ENCODE data around the gene S100A1.

Gene S100A1

DNA sequence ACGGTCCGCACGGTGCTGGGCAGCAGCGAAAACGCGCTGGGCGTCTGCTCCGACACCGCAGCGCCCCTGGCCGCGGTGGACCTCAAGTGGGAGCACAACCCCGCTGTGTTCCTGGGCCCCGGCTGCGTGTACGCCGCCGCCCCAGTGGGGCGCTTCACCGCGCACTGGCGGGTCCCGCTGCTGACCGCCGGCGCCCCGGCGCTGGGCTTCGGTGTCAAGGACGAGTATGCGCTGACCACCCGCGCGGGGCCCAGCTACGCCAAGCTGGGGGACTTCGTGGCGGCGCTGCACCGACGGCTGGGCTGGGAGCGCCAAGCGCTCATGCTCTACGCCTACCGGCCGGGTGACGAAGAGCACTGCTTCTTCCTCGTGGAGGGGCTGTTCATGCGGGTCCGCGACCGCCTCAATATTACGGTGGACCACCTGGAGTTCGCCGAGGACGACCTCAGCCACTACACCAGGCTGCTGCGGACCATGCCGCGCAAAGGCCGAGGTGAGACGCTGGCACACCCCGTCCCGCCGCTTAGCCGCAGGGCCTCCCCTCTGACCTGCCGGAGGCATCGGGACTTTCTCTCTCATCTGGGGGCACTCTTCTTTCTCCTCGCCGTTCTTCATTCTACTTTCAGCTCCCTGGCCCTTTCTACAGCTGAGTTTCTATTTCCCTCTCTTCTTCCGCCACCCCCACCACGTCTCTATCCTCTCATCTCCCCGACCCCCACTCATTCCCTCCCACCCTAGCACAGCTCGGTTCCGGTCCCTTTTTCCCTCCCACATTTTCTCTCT lies 51.3 kb downstream of the S100A1 start:
- no peak for DNase-seq (ENCODE audit: low read depth in 2 of 2, low spot score in 1 of 2)

DNA sequence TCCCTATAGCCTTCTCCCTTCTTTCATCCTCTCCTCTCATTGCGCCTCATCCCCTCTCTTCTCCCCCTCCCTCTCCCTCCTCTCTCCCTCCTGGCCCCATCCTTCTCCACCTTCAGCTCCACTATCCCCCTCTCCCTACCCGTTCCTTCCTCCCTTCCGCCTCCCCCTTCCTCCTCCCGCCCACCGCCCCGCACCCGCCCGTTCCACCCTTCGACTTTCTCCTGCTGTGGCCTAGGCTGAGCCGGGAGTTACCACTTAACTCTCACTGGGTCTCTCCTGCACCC lies 51.8 kb downstream of the S100A1 start:
- no peak for DNase-seq (ENCODE audit: low read depth in 2 of 2, low spot score in 1 of 2)

Measured in stimulated activated CD8-positive, alpha-beta memory T cell treated with anti-CD3 and anti-CD28 coated beads, Interleukin-4, amount 100 ng/mL, for 4 hours (primary cell).